Left lung (tissue), 10 donors: ENCODE data around the gene MFRP. TPM values are rescaled to one million over a fixed set of nuclear protein-coding genes. Genes with fewer than 3 reads are reported as not detected.
A peak's percentile ranks its signal among the peaks of the same experiment; 100 is the strongest.

Experiments used
- ATAC-seq: fragments of 200-7000 bp; cut with Tn5 transposase; one replicate; pipeline ENCODE4 v1.9.1; 2020; ENCODE audit warnings: moderate library complexity
- DNase-seq, 4 donors: peaks; one replicate each; pipeline ENCODE4 v3.0.0-alpha.2; 2013 to 2020
- H3K27ac ChIP-seq, 2 donors: fragments of 200-600 bp; sonication (generic) in 1 of 2; one replicate each; pipeline versions ENCODE4 v1.5.0 to v1.8.0; 2020 to 2021
- H3K27me3 ChIP-seq, 2 donors: fragments of 200-600 bp; sonication (generic) in 1 of 2; one replicate each; pipeline versions ENCODE4 v1.5.0 to v1.8.0; 2020 to 2021
- H3K36me3 ChIP-seq, 2 donors: fragments of 200-600 bp; sonication (generic) in 1 of 2; one replicate each; pipeline versions ENCODE4 v1.5.0 to v1.8.0; 2020 to 2021
- H3K4me1 ChIP-seq, 2 donors: fragments of 200-600 bp; one replicate each; pipeline ENCODE4 v1.8.0; 2021
- H3K4me3 ChIP-seq, 2 donors: fragments of 200-600 bp; sonication (generic) in 1 of 2; one replicate each; pipeline versions ENCODE4 v1.5.0 to v1.8.0; 2020 to 2021; ENCODE audit warnings: mild to moderate bottlenecking in 1 of 2
- H3K9me3 ChIP-seq, 2 donors: fragments of 200-600 bp; sonication (generic) in 1 of 2; one replicate each; pipeline versions ENCODE4 v1.5.0 to v1.8.0; 2020 to 2021
- intact Hi-C, 2 donors: fragments of 100-400 bp; cut with DNase I; formaldehyde crosslinking; loops; one replicate each; pipeline versions ENCODE4 v1.11.2 to v1.14.2; 2022
- polyA plus RNA-seq, 6 donors: library from polyadenylated mRNA; unstranded; fragments of 120-200 nt; gene quantifications; one replicate each; pipeline ENCODE4 v1.2.1, GENCODE V29; 2013; ENCODE audit not compliant: insufficient read length in 6 of 6
- total RNA-seq, 2 donors: library from RNA; stranded (reverse); fragmentation: NEBNext Ultra II Directional; extraction: Animal tissue kit (Norgen Biotek cat#: 25700); gene quantifications; one replicate each; pipeline ENCODE4 v1.2.1, GENCODE V29; 2021
- TF ChIP-seq, protein P1 (sequence below), 2 donors: fragments of 200-600 bp; sonication (generic) in 1 of 2; IDR thresholded peaks; one replicate each; pipeline versions ENCODE4 v1.5.0 to v1.8.0; 2021; ENCODE audit warnings: antibody characterized with exemption in 2 of 2
- donor health status: DM: no; HTN: yes; CAD: no.
- donor health status: DM: no; HTN: no; CAD: no.

The MFRP gene
- total and polyA plus RNA-seq, 8 donors, result 0.04 to 0.07 TPM; not detected in 6

DNA sequence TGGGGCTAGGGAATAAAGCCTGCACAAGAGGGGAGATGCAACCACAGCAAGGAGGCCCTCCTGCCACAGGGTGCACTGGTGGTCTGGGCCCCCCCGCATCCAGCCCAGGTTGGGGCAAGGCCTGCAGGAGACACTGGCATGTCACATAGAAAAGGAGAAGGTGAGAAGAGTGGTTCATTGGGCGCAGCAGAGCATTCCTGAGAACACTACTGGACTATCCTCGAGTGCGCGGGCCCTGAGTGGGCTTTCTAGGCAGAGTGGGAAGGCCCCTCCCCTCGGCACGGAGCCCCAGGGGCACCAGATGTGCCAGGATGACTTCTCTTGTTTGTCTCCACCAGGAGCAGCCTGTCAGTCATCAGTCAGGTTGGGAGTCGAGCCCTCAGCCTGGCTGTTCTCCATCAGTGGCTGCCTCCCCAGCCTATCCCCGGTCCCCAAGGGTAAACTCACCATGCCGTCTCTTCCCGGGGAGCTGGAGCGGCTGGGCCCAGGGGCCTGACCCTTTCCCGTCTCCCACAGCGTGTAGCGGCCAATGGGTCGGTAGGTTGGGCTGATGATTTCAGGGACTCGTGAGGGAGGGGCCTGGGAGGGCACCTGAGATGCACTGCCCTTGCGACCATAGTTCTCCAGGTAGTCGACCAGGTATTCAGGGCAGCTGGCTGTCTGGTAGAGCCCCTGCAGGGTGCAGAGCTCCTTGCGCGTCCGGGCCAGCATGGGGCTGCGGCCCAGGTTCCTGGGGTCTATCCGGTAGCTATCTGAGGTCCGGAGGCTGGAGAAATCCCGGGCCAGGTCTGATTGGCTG, 26.0 kb upstream of the MFRP start:
- DNase-seq (no peak), ATAC-seq (no peak)
- no peaks in the 10 kb centered on the region for H3K27me3 ChIP-seq
- peaks cover 18 to 30% of the 10 kb centered on the region in 2 donors for H3K4me1 ChIP-seq
- no peak overlapping the region for H3K27ac ChIP-seq
- intact Hi-C loops, result no loop called here
- H3K36me3 ChIP-seq, result no peaks in the 10 kb centered on the region
- TF ChIP-seq, protein P1, sequence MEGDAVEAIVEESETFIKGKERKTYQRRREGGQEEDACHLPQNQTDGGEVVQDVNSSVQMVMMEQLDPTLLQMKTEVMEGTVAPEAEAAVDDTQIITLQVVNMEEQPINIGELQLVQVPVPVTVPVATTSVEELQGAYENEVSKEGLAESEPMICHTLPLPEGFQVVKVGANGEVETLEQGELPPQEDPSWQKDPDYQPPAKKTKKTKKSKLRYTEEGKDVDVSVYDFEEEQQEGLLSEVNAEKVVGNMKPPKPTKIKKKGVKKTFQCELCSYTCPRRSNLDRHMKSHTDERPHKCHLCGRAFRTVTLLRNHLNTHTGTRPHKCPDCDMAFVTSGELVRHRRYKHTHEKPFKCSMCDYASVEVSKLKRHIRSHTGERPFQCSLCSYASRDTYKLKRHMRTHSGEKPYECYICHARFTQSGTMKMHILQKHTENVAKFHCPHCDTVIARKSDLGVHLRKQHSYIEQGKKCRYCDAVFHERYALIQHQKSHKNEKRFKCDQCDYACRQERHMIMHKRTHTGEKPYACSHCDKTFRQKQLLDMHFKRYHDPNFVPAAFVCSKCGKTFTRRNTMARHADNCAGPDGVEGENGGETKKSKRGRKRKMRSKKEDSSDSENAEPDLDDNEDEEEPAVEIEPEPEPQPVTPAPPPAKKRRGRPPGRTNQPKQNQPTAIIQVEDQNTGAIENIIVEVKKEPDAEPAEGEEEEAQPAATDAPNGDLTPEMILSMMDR (IDR thresholded peaks at IDR 0.05), result no peak
- no peaks in the 10 kb centered on the region for H3K9me3 ChIP-seq
- H3K4me3 ChIP-seq, result no peak overlapping the region

DNA sequence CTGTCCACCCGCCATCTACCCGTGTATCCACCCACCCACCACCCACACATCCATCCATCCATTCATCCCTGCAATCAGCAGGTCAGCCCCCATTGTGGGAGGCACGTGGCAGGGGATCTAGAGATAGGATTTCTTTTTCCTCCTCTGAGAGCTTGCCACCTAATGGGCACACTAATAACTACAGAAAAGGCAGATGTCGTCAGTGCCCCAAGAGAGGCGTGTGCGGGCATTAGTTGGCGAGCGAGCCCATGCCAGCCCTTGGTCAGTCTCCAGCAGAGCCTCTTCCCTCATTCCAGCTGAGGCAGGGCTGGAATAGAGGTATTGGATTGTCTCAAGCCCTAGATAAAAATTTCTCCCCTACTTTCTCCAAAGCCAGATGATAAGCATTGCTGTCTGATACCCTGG, 25.3 kb upstream of the MFRP start:
- Histone ChIP-seq H3K4me3 (no peak overlapping the region), H3K27me3 (no peaks in the 10 kb centered on the region), H3K36me3 (no peaks in the 10 kb centered on the region), H3K27ac (no peak overlapping the region), H3K9me3 (no peaks in the 10 kb centered on the region), H3K4me1 (peaks cover 18 to 30% of the 10 kb centered on the region in 2 donors)
- DNase-seq (no peak), ATAC-seq (no peak)
- intact Hi-C loops, result no loop called here
- TF ChIP-seq, protein P1 (IDR thresholded peaks at IDR 0.05), result no peak

DNA sequence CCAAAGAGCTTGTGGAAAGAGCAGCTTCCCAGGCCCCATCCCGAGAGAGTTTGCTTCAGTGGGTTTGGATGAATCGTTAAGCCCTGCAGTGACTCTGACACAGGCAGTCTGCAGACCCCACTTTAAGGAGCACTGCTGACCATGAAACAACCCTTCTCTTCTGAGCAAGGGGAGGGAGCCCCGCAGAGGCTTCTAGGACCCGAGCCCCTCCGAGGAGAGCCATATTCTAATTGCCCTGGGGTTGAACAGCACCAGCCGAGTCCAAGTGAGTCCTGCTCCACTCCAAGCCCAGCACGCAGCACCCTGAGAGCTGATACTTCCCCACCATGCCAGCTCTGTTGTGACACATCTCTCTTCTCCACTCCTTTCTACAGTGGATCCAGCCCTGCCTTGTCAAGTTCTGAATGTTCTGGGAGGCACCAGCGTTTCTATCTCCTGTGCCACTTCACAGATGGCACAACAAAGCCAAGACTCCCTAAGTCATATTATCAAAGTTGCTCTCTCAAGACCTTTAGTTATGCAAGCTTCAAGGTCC, 24.6 kb upstream of the MFRP start:
- H3K9me3 ChIP-seq, result no peaks in the 10 kb centered on the region
- DNase-seq (no peak), ATAC-seq (no peak)
- no peak overlapping the region for H3K4me3 ChIP-seq
- H3K27ac ChIP-seq, result peak overlapping the region in 1 of 2 donors; percentile 7
- H3K27me3 ChIP-seq, result no peaks in the 10 kb centered on the region
- no peaks in the 10 kb centered on the region for H3K36me3 ChIP-seq
- intact Hi-C loops, result no loop called here
- peaks cover 16 to 24% of the 10 kb centered on the region in 2 donors for H3K4me1 ChIP-seq
- TF ChIP-seq, protein P1 (IDR thresholded peaks at IDR 0.05), result no peak

DNA sequence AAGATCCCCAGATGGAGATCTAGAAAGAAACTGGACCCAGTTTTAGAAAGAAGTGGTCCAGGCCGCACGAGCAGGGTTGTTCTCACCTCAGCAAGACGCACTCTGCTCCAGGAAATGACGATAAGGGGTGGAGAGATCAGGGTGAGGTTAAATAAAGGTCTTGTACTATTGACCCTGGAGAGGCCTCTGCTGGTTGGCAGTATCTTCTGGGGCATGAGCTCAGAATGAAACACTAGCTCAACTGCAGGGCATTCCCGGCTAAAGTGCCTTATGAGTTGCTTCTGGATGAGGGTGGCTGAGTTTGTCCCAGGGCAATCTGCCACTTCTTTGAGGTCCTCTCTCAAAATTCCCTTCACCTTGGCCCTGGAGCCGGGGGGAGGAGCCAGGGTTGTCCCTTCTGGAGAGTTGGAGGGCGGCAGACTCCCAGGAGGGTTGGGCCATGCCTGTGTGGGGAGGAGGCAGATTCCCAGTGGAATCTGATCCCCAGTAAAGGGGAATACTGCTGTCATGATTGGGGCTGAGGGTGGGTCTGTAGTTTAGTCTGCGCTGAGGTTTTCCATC, 24.1 kb upstream of the MFRP start:
- Histone ChIP-seq H3K4me1 (peaks cover 11 to 19% of the 10 kb centered on the region in 2 donors), H3K27me3 (peaks cover 0 to 1% of the 10 kb centered on the region in 2 donors), H3K9me3 (no peaks in the 10 kb centered on the region), H3K4me3 (no peak overlapping the region), H3K36me3 (no peaks in the 10 kb centered on the region), H3K27ac (peak overlapping the region in 1 of 2 donors; percentile 7)
- intact Hi-C loops, result no loop called here
- DNase-seq (peak in 1 of 4 donors; percentile 58), ATAC-seq (peak; percentile 58)
- TF ChIP-seq, protein P1 (IDR thresholded peaks at IDR 0.05), result no peak
